Stimulated activated CD8-positive, alpha-beta memory T cell treated with anti-CD3 and anti-CD28 coated beads, Interleukin-15, amount 100 ng/mL, for 4 hours (primary cell): ENCODE measurements around the gene KIF3B.
"Not testable (repeated sequence)": the region's sequence is repeated elsewhere in the genome, so short reads cannot be mapped to it uniquely, and the experiment has no call there.

ENCODE experiments used
- DNase-seq, 2 donors: peaks; one replicate each; pipeline ENCODE4 v3.0.0-alpha.2; 2020; ENCODE audit warnings: low read depth in 2 of 2

Gene KIF3B

GRCh38 chr20:32329817-32330554, 52.5 kb downstream of the KIF3B start:
- DNase-seq: no peak

DNA sequence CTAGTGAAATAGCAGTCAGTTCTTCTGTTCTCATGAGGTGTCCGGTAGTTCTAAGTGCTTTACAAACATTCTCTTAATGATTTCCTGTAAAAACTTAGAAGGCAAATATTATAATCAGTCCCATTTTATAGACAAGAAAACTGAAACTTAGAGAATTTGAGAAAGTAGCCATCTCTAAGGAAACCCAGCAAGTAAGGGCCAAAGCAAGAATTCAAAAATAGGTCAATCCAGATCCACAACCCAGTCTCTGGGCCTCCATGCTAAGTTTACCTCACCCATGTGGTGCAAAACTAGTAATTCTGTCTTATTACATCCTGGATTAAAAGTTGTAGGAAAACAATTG, 53.1 kb downstream of the KIF3B start:
- DNase-seq: no peak

GRCh38 chr20:32332614-32333013, 55.2 kb downstream of the KIF3B start:
- DNase-seq: no peak

- no peak for DNase-seq
Observed at GRCh38 chr20:32333181-32333987, 55.9 kb downstream of the KIF3B start.

GRCh38 chr20:32333988-32334885, 56.8 kb downstream of the KIF3B start:
- peak in 1 of 2 donors; percentile 38 for DNase-seq

DNA sequence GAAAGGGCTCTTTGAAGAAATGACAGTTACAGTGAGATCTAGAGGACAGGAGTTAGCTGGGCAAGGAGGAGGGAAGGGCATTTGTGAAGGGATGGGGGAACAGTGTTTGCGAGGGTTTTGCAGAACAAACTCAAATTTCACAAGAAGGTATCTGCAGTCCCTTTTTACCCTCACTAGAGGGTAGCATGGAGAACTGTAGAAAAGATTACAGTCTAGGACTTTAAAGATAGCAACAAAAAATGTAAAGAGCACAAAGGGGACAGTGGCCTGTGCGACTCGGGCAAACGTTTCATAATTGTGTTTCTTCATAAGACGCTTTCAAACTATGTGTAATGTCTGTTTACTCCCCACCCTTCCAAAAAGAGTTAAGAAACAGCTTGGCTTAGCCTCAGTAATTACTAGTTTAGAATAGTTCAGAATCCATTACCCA, 59.5 kb downstream of the KIF3B start:
- DNase-seq: no peak

- no peak for DNase-seq
Observed at GRCh38 chr20:32337937-32338661, 60.6 kb downstream of the KIF3B start.

DNA sequence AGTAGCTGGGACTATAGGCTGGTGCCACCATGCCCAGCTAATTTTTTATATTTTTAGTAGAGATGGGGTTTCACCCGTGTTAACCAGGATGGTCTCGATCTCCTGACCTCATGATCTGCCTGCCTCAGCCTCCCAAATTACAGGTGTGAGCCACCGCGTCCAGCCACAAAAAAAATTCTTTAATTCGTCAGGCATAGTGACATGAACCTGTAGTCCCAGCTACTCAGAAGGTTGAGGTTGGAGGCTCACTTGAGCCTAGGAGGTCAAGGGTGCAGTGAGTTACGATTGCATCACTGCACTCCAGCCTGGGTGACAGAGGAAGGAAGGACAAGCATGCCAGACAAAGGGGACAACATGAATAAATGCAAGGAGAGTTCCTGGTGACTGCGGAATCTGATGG, 61.2 kb downstream of the KIF3B start:
- DNase-seq: no peak

DNA sequence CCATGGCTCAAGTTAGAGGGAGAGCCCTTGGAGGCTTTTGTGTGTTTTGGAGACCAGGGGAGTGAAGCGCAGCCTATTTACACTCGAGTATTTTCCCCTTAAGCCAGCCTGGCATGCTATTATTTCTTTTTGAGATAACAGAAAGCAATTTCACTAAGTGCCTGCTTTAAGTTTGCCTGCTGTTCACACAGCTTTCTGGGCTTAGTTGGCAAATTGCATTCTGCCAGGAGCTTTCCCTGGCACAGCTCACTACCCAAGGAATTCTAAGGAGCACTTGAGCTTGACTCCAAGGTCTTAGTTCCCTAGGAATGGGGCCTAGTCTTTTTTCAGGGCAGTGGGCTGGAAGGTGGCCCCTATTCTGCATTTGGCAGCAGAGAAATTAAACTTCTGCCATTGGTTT, 61.7 kb downstream of the KIF3B start:
- DNase-seq: no peak

GRCh38 chr20:32341053-32341452, 63.6 kb downstream of the KIF3B start:
- DNase-seq: not testable (repeated sequence)

DNA sequence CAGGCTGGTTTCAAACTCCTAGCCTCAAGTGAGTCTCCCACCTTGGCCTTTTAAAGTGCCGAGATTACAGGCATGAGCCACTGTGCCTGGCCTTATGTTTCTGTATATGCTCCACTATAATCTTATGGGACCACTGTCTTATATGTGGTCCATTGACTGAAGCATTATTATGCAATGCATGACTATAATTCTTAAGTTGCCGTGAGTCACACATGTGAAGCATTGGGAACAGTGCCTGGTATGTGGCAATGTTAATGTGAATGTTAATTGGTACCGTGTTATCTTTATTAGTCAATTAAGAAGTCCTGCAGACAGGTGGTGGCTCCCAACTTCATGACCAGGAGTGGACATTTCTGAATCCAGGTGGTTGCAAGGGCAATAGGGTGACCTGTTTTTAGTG, 66.0 kb downstream of the KIF3B start:
- no peak for DNase-seq

DNA sequence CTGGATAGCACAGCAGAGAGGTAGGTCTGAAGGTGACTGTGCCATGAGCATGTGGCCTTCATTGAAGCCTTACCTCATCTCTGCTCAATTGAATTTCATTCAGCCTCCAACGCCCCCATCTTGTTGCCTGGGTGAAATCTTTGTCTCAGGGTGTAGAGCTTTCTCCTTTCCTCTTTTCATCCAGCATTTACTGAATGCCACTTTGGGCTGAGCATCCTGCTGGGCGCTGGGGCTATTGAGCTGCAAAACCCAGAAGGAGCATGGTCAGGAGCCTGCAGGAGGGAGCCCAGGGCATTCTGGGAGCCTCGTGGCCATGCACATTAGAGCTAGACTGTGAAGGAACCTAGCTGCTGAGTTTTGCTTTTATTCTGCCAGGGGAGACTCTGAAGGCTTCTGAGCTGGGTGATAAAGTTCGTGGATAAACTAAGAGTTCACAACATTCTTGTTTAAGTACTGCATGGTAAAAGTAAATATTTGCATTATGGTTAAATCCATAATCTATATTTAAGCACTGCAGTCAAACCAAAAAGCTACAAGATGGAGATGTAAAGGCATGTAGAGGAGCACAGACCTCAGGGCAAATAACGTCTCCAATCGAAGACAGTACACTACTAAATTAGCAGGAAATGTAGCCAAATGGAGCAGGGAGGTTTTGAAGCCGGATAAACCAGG, 67.5 kb downstream of the KIF3B start:
- no peak for DNase-seq

DNA sequence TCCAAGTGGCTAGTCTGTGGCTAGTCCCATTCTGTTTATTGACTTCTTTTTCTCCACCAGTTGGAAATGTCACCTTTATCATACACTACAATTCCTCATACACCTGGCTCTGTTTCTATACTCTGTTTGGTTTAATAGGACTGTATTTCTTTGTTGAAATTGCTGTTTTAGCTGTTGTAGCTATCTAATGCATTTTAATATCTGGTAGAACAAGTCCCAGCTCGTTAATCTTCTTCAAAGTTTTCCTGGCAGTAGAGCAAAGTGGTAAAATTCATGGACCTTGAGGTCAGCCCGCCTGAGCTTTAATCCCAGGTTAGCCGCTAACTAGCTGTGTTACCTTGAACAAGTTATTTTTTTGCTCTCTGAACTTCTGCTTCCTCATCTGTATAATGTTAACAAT, 70.8 kb downstream of the KIF3B start:
- DNase-seq: no peak

GRCh38 chr20:32350421-32350820, 73.0 kb downstream of the KIF3B start:
- no peak for DNase-seq

GRCh38 chr20:32352121-32352720, 74.8 kb downstream of the KIF3B start:
- no peak for DNase-seq

- no peak for DNase-seq
Observed at GRCh38 chr20:32353848-32354496, 76.5 kb downstream of the KIF3B start.

GRCh38 chr20:32354592-32355416, 77.4 kb downstream of the KIF3B start:
- no peak for DNase-seq

DNA sequence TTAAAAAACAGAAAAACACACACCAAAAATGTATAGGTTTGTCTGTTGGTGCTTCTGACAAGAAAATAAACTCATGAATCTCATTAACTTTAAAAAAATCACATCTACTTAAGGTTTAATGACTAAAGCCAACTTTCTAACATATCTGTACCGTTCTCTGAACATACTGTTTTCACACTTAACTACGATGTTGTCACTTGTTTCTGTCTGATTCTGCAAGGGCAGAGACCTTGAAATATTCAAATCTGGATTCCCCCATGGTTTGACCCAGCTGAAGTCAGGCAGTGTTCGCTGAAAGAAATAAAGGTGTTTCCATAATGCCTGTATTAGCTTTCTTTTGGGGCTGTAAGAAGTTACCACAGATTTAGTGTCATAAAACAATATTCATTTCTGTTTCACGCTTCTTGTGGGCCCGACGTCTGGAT, 78.0 kb downstream of the KIF3B start:
- DNase-seq: no peak
